Osteoblast (primary cell): ENCODE measurements around the gene ADARB2. TPM values are rescaled to one million over a fixed set of nuclear protein-coding genes. Genes with fewer than 3 reads are reported as not detected.

Source experiments
- DNase-seq: peaks from one replicate; pipeline ENCODE4 v3.0.0; 2011; ENCODE audit warnings: low spot score, mixed read lengths; ENCODE audit not compliant: insufficient read length; ENCODE audit errors: missing footprints
- H2AFZ ChIP-seq: 2 replicates; pipeline ENCODE4 v1.6.0; 2011; ENCODE audit warnings: mild to moderate bottlenecking, low read length
- H3K27ac ChIP-seq: 2 replicates; pipeline ENCODE4 v1.5.1; 2011; ENCODE audit warnings: mild to moderate bottlenecking, low read depth, low read length, moderate library complexity
- H3K27me3 ChIP-seq: 2 replicates; pipeline ENCODE4 v1.6.0; 2012; ENCODE audit warnings: mild to moderate bottlenecking, control low read depth, inconsistent platforms, low read length, moderate library complexity; ENCODE audit not compliant: insufficient read depth
- H3K36me3 ChIP-seq: 2 replicates; pipeline ENCODE4 v1.5.1; 2011; ENCODE audit warnings: mild to moderate bottlenecking, low read length, control low read depth, moderate library complexity; ENCODE audit not compliant: insufficient read depth
- H3K4me1 ChIP-seq: 2 replicates; pipeline ENCODE4 v1.5.1; 2011; ENCODE audit warnings: mild to moderate bottlenecking, low read length, control low read depth, moderate library complexity; ENCODE audit not compliant: insufficient read depth
- H3K4me2 ChIP-seq: 2 replicates; pipeline ENCODE4 v1.6.0; 2011; ENCODE audit warnings: mild to moderate bottlenecking, low read length; ENCODE audit not compliant: insufficient read depth
- H3K4me3 ChIP-seq: fragments of 200-600 bp; sonication (generic); 3 replicates; pipeline ENCODE4 v1.5.1; 2012; ENCODE audit warnings: mild to moderate bottlenecking, low read length, inconsistent platforms; ENCODE audit not compliant: insufficient read depth
- H3K79me2 ChIP-seq: 2 replicates; pipeline ENCODE4 v1.6.0; 2012; ENCODE audit warnings: mild to moderate bottlenecking, low read length, control low read depth, inconsistent platforms; ENCODE audit not compliant: insufficient read depth
- H3K9me3 ChIP-seq: 2 replicates; pipeline ENCODE4 v1.5.1; 2011; ENCODE audit warnings: low read depth, low read length, control low read depth
- H4K20me1 ChIP-seq: 2 replicates; pipeline ENCODE4 v1.6.0; 2012; ENCODE audit warnings: mild to moderate bottlenecking, low read length, control low read depth; ENCODE audit not compliant: insufficient read depth
- total RNA-seq: library from RNA; depleted of rRNA; stranded (reverse); fragments of >200 nt; gene quantifications from 2 replicates; pipeline ENCODE4 v1.2.3, GENCODE V29; 2012
- TF ChIP-seq, protein P1 (sequence below): IDR thresholded peaks from 2 replicates; pipeline ENCODE4 v1.5.1; 2011; ENCODE audit warnings: mild to moderate bottlenecking, low read depth, low read length, moderate library complexity; ENCODE audit errors: extremely low read depth

ADARB2 gene
- total RNA-seq, 1 donor: not detected

DNA sequence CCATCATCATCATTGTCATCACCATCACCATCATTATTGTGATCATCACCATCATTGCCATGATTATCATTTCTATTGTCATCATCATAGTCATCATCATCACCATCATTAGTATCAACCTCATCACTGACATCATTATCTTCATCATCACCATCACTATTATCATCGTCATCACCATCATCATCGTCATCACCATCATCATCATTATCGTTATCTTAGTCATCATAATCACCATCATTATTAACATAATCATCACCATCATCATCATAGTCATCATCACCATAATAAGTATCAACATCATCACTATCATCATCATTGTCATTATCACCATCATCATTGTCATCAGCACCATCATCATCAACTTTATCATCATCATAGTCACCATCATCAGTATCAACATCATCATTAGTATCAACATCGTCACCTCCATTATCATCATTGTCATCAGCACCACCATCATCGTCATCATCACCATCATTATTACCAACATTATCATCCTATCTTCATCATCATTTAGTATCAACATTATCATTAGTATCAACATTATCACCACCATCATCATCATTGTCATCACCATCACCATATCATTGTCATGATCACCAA is 241.3 kb downstream of the ADARB2 start:
- TF ChIP-seq, protein P1, sequence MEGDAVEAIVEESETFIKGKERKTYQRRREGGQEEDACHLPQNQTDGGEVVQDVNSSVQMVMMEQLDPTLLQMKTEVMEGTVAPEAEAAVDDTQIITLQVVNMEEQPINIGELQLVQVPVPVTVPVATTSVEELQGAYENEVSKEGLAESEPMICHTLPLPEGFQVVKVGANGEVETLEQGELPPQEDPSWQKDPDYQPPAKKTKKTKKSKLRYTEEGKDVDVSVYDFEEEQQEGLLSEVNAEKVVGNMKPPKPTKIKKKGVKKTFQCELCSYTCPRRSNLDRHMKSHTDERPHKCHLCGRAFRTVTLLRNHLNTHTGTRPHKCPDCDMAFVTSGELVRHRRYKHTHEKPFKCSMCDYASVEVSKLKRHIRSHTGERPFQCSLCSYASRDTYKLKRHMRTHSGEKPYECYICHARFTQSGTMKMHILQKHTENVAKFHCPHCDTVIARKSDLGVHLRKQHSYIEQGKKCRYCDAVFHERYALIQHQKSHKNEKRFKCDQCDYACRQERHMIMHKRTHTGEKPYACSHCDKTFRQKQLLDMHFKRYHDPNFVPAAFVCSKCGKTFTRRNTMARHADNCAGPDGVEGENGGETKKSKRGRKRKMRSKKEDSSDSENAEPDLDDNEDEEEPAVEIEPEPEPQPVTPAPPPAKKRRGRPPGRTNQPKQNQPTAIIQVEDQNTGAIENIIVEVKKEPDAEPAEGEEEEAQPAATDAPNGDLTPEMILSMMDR: no peak
- H3K4me1 ChIP-seq: no peaks in the 10 kb centered on the region
- peaks cover 16% of the 10 kb centered on the region for H3K9me3 ChIP-seq
- no peak overlapping the region for H2AFZ ChIP-seq
- no peak overlapping the region for H3K4me3 ChIP-seq
- DNase-seq: no peak
- H3K27me3 ChIP-seq: no peaks in the 10 kb centered on the region
- H3K36me3 ChIP-seq: no peaks in the 10 kb centered on the region
- no peaks in the 10 kb centered on the region for H4K20me1 ChIP-seq
- H3K27ac ChIP-seq: no peak overlapping the region
- no peak overlapping the region for H3K4me2 ChIP-seq
- no peaks in the 10 kb centered on the region for H3K79me2 ChIP-seq

DNA sequence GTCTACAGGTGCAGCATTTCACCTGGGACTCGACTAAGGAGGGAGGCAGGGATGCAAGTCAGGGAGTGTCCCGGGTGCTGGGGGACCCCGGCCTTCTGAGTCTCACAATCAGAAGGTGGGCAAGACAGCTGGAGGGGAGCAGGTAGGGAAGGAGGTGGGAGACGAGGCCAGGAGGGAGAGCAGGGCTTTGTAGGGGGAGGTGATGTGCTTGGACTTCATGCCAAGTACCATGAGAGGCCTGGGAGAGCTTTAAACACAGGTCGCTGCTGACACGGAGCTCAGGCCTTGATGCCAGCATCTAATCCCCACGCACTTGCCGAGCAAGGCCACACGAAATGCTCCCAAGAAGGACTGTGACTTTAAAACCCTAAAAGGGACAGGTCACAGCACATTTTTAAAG is 244.7 kb downstream of the ADARB2 start:
- peaks cover 7% of the 10 kb centered on the region for H3K9me3 ChIP-seq
- no peak overlapping the region for H3K4me2 ChIP-seq
- H3K4me1 ChIP-seq: no peaks in the 10 kb centered on the region
- H3K27ac ChIP-seq: no peak overlapping the region
- H3K79me2 ChIP-seq: no peaks in the 10 kb centered on the region
- no peak for DNase-seq
- H3K4me3 ChIP-seq: no peak overlapping the region
- H4K20me1 ChIP-seq: no peaks in the 10 kb centered on the region
- H2AFZ ChIP-seq: no peak overlapping the region
- TF ChIP-seq, protein P1: no peak
- H3K36me3 ChIP-seq: no peaks in the 10 kb centered on the region
- no peaks in the 10 kb centered on the region for H3K27me3 ChIP-seq

DNA sequence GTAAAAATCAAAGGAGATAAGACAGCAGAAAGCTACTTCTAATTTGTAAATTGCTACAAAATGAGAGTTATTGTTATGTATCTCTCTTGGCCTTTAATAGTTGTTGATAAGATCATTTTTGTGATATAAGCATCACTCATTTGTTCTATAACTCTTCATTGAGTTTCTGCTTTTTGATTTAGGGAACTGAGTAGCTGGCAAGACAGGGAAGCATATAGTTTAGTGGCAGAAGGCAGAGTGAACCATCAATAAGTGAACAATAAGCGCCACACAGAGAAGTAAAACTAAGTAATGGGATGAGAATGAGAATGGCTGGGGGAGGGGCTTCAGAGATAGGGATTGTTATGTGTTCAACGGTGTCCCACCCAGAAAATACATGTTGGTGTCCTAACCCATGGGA is 245.4 kb downstream of the ADARB2 start:
- Histone ChIP-seq H3K4me1 (no peaks in the 10 kb centered on the region), H3K27me3 (no peaks in the 10 kb centered on the region), H3K79me2 (no peaks in the 10 kb centered on the region), H2AFZ (no peak overlapping the region), H3K27ac (no peak overlapping the region), H3K9me3 (peaks cover 6% of the 10 kb centered on the region), H3K36me3 (no peaks in the 10 kb centered on the region), H4K20me1 (no peaks in the 10 kb centered on the region), H3K4me3 (no peak overlapping the region), H3K4me2 (no peak overlapping the region)
- no peak for DNase-seq
- TF ChIP-seq, protein P1: no peak

DNA sequence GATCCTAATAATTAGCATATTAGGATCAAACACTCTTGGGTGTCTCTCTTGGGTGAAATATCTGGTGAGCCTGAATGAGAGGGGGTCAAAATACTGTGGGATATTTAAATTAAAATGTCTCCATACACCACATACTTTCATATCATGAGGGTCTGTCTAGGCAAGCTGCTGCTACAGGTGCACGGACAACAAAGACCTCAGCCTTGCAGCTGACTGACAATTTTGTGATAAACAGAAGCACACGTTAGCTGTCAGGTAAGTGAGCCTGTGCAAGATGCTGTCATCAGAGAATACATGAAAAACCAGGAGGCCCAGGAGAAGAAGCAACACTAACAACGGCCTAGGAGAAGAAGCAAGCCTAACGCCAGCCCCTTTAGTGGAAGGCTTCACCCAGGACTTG is 247.5 kb downstream of the ADARB2 start:
- H3K4me1 ChIP-seq: no peaks in the 10 kb centered on the region
- H2AFZ ChIP-seq: no peak overlapping the region
- TF ChIP-seq, protein P1: no peak
- no peaks in the 10 kb centered on the region for H3K27me3 ChIP-seq
- no peaks in the 10 kb centered on the region for H3K36me3 ChIP-seq
- no peak overlapping the region for H3K4me3 ChIP-seq
- no peak for DNase-seq
- no peak overlapping the region for H3K27ac ChIP-seq
- H3K79me2 ChIP-seq: no peaks in the 10 kb centered on the region
- H3K9me3 ChIP-seq: no peaks in the 10 kb centered on the region
- H3K4me2 ChIP-seq: no peak overlapping the region
- no peaks in the 10 kb centered on the region for H4K20me1 ChIP-seq
